CD4-positive, alpha-beta T cell treated with Interleukin-21 for 1 hour (primary cell): Measurements from ENCODE around the gene ANKUB1.

ENCODE experiments used
- DNase-seq: peaks from one replicate; pipeline ENCODE4 v3.0.0-alpha.2; 2020

Gene ANKUB1

DNA sequence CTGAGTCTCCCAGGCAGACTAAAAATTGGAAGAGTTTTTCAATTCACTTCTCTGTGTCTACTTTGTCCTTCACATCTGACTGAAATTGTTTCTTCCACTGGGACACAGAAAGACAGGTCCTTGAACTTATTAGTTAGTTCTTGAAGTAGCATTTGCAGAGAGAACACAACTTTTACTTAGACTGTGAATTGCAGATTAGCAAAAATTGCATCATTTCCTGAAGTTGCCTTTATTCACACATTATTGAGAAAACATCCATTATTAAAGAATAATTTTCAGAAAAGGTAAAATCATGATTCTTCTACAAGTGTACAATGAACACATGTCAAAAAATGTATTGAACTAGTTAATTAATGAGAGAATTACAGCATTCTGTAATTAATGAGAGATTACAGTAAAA, 38.6 kb downstream of the ANKUB1 start:
- no peak for DNase-seq

DNA sequence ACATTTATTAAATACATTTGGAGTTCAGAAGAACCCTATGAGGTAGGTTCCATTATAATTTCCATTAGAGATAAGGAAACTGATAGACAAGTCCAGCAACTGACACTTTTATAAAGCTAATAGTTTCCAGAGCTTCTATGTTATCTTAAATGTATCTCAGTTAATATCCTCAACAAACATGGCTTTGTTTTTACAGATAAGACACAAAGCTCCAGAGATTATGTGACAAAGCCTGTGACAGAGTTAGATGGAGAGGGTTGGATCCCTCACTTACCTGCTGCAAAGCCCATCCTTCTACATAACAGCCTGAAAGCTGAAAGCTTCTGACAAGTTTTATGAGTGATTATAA, 39.6 kb downstream of the ANKUB1 start:
- peak; percentile 3 for DNase-seq

DNA sequence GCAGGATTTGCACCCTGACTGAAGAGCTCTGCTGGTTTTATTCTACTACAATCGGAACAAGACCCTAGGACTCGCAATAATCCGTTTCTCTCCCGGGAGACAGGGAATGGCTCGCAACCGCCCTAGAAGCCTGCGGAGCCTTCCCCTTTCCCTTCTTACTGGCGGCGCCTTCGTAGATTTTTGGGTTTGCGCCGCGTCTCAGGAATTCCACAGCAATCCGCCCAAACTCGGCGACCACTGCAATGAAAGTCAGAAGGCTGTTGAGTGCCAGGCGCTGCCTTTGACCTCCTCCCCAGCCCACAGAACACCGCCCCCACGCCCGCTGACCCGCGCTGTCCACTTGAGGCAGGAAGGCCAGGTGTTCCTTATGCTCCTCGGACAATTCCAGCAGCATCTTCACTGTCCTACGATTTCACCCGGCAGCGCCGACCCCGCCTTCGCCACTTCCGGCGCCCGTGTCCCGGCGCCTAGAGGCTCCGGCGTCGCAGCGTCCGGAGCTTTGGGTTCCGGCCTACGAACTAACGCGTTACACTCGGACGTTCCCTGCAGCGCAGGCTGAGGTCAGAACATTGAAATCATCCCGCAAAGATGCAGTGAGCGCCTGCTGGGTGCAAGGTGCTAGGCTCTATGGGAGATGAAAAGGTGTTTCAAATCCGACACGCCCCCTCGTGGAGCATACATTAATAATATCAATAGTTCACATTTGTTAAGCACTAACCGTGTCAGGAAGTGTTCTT, 40.1 kb downstream of the ANKUB1 start, which contains the start of gene COMMD2:
Gene COMMD2, minus strand, starts transcription at position 439 of the 737 bp plus-strand sequence. Its CDS starts 45 bp downstream, at position 394.
- peak; percentile 83 for DNase-seq

DNA sequence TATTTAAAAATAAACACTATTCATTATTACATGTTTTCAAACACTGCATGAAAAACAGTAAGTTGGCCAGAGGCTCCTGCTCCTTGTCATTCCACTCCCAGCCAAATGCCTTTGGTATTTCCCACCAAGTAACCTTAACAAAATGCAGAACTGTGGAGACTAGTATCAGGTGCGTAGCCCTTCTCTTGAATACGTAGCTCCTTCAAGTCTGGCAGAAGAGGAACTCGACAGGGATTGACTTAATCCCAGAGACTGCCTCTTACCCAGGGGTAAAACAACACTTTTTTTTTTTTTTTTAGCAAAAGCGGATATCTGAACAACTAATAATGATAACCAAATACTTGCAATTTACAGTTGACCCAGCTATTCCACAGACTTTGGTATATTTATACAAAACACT, 40.8 kb downstream of the ANKUB1 start:
- peak; percentile 4 for DNase-seq

GRCh38 chr3:149744606-149745005, 47.7 kb downstream of the ANKUB1 start:
- DNase-seq = no peak

DNA sequence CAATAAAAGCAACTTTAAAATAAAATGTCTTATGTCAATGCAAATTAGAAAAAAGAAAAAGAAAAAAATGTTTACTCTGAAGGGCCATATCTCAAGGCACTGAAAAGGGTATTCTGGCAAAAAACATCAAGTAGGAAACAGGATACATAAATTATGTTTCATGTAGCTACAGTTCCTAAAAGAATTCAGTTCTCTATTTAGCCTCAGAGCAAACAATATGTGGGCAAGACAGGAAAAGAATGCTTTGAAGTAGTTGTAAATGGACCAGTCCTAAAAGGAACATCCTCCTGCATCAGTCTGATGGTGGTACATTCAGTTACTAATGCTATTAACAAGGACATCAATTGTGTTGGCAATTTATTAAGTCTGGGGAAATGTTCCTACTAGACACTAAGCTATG, 48.2 kb downstream of the ANKUB1 start:
- DNase-seq = no peak

GRCh38 chr3:149739396-149739795, 53.0 kb downstream of the ANKUB1 start:
- no peak for DNase-seq

- no peak for DNase-seq
Measured at GRCh38 chr3:149738876-149739275, 53.5 kb downstream of the ANKUB1 start.

DNA sequence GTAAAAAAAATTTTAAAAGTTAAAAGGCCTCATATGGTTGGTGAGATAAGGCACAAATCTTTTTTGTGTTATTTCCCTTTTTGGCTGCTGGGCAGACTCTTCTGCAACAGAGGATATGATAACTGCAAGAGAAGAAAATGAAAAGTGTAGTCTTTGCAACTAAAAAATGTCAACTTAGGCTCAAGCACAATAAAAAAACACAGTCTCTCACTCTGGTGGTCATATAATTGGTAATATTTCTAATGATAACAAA, 55.5 kb downstream of the ANKUB1 start:
- no peak for DNase-seq

GRCh38 chr3:149736175-149736952, 56.0 kb downstream of the ANKUB1 start:
- no peak for DNase-seq

DNA sequence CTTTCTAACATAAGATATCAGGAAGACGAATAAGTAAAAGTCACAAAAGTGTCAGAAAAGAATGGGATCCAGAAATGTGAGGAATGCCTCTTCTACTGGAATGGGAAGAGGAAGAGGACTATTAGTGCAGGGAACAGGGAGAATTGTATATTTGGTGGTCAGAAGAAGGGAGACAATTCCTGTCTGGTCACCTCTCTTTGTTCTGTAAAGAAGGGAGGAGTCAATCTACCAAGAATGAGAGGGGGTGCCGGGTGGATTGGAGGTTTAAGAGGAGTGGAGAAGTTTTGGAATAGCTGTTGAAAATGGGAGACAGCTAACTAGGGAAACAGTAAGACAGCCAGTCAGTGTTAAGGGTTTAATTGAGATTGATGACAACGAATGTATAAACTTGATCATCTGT, 60.1 kb downstream of the ANKUB1 start:
- no peak for DNase-seq

- DNase-seq = no peak
Measured at GRCh38 chr3:149727656-149728055, 64.7 kb downstream of the ANKUB1 start.

DNA sequence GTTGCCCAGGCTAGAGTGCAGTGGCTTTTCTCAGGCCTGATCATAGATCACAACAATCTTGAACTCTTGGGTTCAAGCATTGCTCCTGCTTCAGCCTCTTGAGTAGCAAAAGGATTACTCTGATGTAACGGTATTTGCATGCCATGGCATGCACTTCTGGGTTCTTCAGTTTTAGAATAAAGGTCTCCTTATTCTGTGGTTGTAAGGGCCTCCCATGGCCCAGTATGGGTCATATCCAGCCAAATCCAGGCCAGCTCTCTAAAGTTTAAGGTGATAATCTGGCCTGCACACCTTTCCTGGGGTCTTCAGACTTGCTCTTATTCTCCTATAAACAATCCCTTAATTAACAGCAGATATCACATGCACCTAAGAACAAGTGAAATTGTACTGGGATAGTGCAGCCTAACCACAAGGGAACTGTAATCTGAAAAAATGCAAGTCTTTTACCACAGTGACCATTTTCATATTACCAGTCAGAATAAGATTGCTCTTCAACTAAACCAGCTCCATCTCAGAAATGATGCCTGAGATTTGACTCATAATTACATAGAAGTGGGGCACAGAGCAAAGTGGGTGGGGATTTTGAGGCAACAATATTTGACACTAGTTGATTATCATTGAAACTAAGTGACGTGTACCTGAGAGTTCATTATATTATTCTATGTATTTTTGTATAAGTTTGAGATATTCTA, 65.5 kb downstream of the ANKUB1 start:
- no peak for DNase-seq

GRCh38 chr3:149723781-149724180, 68.6 kb downstream of the ANKUB1 start:
- no peak for DNase-seq

DNA sequence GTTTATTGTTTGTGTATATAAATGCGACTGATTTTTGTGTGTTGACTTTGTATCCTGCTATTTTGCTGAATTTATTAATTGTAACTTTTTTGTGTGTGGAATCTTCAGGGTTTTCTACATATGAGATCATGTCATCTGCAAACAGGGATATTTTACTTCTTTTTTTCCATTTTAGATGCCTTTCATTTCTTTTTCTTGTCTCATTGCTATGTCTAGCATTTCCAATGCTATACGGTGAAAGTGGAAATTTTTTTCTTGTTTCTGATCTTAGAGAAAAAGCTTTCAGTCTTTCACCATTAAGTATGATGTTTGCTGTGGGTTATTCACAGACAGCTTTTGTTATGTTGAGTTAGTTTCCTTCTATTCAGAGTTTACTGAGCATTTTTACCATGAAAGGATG, 71.4 kb downstream of the ANKUB1 start:
- no peak for DNase-seq

- DNase-seq = peak; percentile 33
Measured at GRCh38 chr3:149717391-149718056, 74.8 kb downstream of the ANKUB1 start.

DNA sequence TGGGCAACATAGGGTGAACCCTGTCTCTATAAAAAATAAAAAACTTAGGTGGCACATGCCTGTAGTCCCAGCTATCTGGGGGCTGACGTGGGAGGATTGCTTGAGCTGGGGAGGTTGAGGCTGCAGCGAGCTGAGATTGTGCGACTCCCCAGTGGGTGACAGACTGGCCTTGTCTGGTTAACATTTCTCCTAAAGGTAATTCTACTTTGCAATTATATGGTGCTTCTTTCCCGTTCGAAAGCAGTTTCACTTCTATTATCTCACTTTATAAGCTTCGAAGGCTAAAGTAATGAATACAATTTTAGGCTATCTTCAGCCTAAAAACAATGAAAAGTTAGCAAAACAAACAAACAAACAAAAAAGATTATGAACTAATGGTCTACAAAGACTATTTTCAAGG, 75.4 kb downstream of the ANKUB1 start:
- DNase-seq = no peak

GRCh38 chr3:149715247-149715646, 77.1 kb downstream of the ANKUB1 start:
- no peak for DNase-seq

DNA sequence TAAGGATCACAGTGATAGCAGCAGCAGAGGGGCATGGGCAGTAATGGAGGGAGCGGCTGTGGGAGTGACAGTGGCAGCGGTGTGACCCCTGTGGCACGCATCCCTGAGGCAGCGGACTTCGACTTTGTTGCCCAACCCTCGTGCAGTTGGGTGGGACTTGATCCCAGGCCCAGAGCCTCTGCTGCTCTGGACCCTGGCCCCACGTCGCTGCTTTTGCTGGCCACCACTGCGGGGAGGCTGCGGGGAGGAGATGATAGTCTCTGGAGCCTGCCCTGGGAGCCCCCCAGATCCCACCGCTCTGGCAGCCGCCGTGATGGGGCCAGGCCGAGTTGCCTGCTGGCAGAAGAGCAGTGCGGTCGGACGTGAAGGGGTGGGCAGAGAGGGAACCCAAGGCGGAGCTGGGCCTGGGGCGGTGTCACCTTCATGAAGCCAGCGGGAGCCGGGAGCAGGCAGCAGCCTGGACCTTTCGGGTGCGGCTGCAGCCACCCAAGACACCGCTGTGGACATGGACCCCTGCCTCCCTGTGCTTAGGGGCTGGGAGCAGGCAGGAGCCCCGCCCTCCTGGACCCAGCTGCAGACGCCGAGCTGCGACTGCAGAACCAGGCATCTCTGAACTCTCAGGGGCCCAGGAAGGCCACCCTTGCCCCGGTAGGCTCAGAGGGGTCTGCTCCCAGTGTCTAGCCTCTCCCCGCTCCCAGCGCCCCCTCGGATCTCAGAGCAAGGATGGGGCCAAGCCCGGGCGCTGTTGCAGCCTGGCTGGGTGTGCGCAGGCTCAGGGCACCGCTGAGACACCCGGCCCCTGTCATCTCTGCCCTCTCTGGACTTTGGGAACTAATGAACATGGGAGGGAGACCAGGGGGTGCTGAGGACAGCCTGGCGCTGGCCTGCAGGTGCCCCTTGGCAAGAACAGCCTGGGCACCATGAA, 78.4 kb downstream of the ANKUB1 start:
- no peak for DNase-seq
